HL-60 (cell line): ENCODE results near the gene MAGED2.

Experiments used
- CTCF ChIP-seq: IDR thresholded peaks from one replicate; pipeline ENCODE4 v1.5.1; 2011; ENCODE audit warnings: low read length, control low read depth, inconsistent platforms; ENCODE audit not compliant: insufficient read depth
- POLR2AphosphoS5 ChIP-seq: IDR thresholded peaks from 2 replicates; pipeline ENCODE4 v1.6.1; 2012; ENCODE audit warnings: low read depth
- REST ChIP-seq: IDR thresholded peaks from 2 replicates; pipeline ENCODE4 v1.6.1; 2012; ENCODE audit warnings: low read depth; ENCODE audit not compliant: insufficient replicate concordance
- SPI1 ChIP-seq: IDR thresholded peaks from 2 replicates; pipeline ENCODE4 v1.6.1; 2012; ENCODE audit warnings: low read depth, mild to moderate bottlenecking, borderline replicate concordance

GRCh38 chrX:54776061-54776460, 31.5 kb upstream of the MAGED2 start:
- TF ChIP-seq CTCF (no peak), POLR2AphosphoS5 (no peak), REST (no peak), SPI1 (no peak)
